ENCODE data around the gene DAP. TPM values are rescaled to one million over a fixed set of nuclear protein-coding genes. Genes with fewer than 3 reads are reported as not detected.

The DAP gene
- total RNA-seq, 4 donors from 2014 or later: 47.8 to 57.3 (median 50.0) TPM

- DNase-seq (ENCODE audit: low spot score): no peak
- no peak for ATAC-seq (ENCODE audit: low FRiP score)
- TF ChIP-seq CTCF (IDR thresholded peaks at IDR 0.05): no peak
These were observed 25.3 kb downstream of the DAP start for GRCh38 chr5:10735569-10736276.

- no peak for DNase-seq (ENCODE audit: low spot score)
- TF ChIP-seq CTCF (IDR thresholded peaks at IDR 0.05): no peak
- ATAC-seq (ENCODE audit: low FRiP score): no peak
These were observed 26.1 kb downstream of the DAP start for GRCh38 chr5:10734832-10735523.

GRCh38 chr5:10734037-10734709 is 26.9 kb downstream of the DAP start:
- DNase-seq (ENCODE audit: low spot score): no peak
- TF ChIP-seq CTCF (IDR thresholded peaks at IDR 0.05): no peak
- no peak for ATAC-seq (ENCODE audit: low FRiP score)

GRCh38 chr5:10733426-10733825 is 27.6 kb downstream of the DAP start:
- ATAC-seq (ENCODE audit: low FRiP score) (no peak), DNase-seq (ENCODE audit: low spot score) (no peak)
- no peak for TF ChIP-seq CTCF (IDR thresholded peaks at IDR 0.05)

GRCh38 chr5:10731913-10732312 is 29.1 kb downstream of the DAP start:
- no peak for TF ChIP-seq CTCF (IDR thresholded peaks at IDR 0.05)
- no peak for ATAC-seq (ENCODE audit: low FRiP score)

GRCh38 chr5:10730043-10730351 is 31.0 kb downstream of the DAP start:
- no peak for TF ChIP-seq CTCF (IDR thresholded peaks at IDR 0.05)
- no peak for ATAC-seq (ENCODE audit: low FRiP score)
- DNase-seq (ENCODE audit: low spot score): no peak

More at GRCh38 chr5:10731913-10732312, 29.1 kb downstream of the DAP start:
- no peak for DNase-seq (ENCODE audit: low spot score)
